HCEC 1CT (cell line): ENCODE results near the gene STOM.

Experiments used
- DNase-seq: peaks from one replicate; pipeline ENCODE4 v3.0.0-alpha.2; 2017

Gene STOM

DNA sequence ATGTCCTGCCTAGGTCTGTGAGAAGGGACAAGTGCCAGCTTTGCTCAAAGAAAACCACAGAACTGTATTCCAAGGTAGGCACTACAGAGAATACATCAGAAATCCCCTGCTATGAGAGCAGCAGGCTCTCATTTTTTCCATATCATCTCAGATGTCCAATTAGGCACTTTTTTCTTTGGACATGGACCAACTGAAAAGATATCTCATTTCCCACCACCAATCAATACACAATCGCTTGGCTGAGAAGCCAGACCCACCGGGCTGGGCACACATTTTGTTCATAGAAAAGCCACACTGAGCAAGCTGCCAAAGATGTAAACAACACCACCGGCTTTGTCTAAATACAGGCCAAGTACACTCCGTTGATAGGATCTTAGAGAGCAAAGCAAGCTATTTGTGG is 25.9 kb downstream of the STOM start:
- DNase-seq: no peak

DNA sequence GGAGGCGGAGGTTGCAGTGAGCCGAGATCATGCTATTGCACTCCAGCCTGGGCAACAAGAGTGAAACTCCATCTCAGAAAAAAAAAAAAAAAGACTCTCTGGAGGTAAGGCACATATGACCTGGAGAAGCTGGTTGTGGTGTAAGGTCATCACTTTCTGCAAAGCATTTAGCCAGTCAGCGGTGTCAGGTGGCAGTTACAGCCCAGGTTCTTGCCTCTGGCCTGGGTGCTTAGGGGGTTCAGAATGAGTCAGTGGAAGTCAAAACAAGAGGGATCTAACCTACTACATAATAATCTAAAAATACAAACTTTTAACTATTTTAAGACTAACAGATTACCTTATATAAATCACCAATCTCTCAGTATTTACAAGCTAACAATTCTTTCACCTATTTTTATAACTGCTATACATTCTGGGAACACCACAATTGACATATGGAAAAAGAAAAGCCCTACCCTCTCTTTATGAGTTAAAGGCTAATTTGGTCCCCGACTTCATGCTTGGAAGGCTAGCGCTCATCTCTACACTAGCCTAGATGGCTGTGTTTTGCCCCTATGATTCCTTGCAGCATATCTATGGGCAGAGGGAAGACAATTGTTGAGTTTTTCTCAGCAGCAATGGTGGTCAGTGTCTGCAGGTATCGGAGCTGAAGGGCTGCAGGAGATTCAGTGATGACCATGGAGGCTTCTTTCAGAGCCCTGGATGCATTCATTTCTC is 29.2 kb downstream of the STOM start:
- no peak for DNase-seq

DNA sequence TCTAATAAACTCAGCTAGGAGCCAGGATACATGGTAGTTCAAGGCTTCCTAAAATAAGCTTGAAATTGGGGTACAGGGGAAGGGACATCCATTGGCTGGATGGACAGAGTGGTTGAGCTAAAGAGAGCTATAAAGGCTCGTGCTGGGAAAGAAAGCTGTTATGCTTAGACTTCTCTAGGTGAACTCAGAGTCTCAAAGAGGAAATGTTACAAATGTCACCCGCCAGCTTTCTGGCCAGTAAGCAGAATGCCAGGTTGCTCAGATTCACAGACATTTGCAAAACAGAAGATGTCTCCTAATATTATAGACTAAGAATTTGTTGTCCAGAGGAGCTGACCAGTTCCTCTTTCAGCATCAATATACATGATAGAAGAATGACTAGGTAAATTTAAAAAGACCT is 30.6 kb downstream of the STOM start:
- DNase-seq: no peak

DNA sequence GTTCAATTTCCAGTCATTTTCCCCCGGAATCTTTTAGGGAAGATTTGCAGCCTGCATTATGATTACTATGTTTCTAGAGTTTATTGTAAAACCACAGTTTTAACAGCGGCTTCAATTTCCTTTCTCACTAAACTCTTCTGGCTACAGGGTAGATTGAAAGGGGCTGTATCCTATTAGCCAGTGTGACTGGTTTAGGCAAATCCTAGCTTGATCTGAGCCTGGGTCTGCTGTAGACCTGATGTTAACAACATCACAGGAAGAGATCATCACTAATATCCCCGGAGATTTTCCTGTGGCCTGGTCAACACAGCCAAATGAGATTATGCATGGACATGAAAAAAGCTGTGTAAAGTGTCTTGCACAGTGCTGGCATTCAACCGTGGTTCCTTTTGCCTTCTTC is 33.4 kb downstream of the STOM start:
- DNase-seq: no peak

DNA sequence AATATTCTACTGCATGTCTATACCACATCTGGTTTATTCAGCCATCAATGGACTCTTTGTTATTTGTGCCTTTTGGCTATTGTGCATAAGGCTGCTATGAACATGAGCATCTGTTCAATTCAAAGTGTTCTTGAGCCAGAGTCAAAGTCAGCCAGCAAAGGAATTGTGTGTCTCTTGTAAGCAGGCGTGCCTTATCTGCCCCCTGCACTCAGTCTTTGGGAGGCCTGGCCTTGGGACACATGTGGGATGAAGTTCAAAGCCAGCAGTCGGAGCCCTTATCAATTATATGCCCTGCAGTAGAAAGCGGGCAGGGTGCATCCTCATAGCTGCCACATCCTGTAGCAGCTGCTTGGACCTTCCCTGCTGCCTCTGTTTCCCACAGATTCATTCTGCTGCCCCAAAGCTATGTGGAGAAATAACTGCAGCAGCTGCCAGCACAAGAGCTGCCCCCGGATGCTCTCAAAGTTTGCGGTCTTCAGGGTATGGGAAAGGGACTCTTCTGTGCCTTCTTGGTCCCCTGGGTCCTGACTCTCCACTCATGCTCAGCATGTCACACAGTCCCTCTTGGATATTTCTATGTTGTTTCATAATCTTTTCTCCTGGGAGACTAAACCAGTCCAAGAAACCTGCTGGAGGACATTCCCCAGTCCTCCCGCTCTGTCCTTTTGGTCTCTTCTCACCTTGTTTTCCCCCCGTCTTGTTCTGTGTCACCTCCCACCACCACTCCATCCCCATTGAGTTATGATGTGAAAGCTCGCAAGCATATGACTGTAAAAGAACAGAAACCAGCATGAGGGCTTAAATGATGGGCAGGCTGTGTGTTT is 35.9 kb downstream of the STOM start:
- DNase-seq: no peak

DNA sequence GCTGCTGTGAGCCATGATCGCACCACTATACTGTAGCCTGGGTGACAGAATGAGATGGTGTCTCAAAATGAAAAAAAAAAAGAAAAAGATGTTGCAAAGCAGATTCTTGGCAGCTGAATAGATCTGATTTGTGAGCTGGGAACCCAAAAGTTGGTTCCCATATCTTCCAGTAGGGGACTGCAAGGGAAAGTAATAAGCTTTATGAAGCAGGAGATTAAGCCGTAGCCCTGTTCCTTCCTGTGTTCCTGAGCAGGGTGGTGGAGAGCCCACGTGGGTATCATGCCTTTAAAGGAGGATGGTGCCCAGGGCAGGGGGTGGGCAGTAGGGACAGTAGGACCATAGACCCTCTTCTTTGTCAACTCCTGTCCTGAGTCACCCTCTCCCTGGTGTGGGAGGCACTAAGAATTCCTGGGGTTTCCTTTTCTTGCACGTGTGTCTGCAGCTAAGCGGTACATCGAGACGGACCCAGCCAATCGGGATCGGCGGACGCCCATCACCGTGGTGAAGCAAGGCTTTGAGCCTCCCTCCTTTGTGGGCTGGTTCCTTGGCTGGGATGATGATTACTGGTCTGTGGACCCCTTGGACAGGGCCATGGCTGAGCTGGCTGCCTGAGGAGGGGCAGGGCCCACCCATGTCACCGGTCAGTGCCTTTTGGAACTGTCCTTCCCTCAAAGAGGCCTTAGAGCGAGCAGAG is 37.9 kb downstream of the STOM start:
- peak; percentile 61 for DNase-seq

DNA sequence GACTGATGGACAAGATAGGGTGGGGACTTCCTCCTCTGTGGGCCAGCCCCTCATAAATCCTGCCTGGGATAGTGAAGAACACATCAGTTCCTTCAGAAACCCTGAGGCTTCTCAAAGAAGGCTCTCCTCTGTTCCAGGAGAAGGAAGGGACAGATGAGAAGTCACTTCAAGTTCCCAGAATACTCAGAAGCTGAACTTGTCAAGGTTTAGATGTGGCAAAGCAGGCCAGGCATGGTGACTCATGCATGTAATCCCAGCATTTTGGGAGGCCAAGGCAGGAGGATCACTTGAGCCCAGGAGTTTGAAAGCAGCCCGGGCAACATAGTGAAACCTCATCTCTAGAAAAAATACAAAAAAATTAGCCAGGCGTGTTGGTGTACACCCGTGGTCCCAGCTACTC is 38.5 kb downstream of the STOM start:
- no peak for DNase-seq

DNA sequence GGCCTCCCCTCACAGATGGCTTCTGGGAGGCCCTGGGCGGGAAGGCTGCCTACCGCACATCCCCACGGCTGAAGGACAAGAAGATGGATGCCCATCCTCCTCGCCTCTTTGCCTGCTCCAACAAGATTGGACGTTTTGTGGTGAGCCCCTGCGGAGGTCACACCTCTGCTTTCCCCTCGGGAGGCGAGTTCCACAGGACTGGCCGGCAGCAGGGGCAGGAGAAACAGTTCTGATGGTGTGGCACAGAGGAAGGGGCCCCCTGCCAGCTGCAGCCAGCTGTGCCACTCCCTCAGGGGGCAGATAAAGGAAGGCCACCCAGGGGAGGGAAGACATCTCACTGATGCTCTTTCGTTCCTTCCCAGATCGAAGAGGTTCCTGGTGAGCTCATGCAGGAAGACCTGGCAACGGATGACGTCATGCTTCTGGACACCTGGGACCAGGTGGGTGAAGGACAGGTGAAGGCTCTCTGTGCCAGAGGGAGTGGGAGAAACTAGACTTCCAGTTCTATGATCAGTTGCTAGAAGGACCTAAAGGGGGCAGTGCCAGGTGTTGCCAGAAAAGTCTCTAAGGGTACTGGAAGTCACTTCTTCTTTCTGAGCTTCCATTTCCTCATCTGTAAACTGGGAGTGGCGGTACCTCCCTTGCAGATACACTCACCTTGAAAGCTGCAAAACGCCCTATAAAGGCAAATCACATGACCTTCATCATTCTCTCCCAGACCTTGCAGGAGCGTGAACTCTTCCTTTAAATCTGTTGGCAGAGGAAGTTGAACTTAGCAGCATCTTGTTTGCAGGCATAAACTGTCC is 41.0 kb downstream of the STOM start:
- DNase-seq: no peak

DNA sequence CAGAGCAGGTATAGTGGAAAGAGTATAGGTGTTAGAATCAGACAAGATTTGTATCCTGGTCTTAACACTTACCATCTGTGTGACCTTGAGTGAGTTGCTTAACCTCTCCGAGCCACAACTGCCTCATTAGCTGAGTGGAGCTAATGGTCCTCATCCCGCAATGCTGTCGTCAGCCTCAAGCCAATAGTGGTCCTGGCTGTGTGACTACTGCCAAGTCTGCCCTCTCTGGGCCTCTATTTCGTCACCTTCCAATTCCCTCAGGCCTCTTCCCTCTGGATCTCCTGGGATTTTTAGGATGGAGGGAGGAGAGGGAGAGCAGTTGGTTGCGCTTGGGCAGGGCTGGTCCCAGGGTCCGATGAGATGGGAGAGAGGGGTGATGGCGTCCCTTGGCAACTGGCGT is 41.6 kb downstream of the STOM start:
- DNase-seq: no peak

DNA sequence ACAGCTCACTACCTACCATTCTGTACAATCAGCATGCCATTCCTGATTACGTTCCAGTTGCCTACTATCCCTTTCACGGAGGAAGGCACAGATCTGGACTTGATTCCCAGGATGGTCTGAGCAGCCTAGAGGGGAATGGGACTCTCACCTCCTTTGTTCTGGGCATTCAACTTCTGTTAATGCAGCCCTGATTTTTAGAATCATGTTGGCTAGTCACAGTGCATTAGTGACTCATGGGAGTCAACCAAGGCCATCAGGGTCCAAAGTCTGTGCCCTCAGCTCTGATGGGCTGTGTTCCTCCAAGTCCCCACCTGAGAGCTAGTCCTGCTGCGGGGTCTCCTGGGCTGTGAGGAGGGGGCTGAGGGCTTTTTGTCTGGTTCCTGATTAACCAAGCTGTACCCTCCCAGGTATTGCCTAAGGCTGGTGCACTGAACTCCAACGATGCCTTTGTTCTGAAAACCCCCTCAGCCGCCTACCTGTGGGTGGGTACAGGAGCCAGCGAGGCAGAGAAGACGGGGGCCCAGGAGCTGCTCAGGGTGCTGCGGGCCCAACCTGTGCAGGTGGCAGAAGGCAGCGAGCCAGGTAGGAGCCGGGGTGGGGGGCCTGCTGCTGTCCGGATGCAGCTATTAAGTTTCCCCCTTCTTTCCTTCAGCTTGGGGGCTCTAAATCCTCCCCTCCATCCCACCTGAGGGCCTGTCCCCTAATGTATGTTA is 43.0 kb downstream of the STOM start:
- DNase-seq: no peak

DNA sequence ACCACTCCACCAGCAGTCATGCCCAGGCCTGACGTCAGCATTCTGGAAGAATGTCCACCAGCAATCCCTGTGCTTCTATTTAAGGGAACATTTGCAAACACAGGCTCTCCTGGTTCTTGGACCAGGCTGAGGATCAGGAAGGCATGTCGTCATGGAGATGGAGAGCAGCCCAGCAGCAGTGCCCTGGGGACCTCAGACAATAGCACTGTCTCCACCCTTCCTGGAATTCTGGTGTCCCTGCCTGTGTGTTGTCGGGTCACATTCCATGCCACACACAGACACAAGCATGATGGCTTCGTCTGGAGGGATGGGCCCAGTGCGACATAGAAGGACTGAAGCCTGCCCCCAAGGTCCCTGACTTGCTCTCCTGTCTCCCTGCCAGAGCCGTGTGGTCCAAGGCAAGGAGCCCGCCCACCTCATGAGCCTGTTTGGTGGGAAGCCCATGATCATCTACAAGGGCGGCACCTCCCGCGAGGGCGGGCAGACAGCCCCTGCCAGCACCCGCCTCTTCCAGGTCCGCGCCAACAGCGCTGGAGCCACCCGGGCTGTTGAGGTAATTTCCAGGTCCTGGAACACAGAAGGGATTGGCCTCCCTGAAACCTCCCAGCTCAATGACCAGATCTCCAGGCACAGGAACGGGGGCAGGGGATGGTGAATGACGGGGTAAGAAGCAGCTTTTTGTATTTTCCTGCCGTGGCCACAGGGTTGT is 43.8 kb downstream of the STOM start:
- no peak for DNase-seq

DNA sequence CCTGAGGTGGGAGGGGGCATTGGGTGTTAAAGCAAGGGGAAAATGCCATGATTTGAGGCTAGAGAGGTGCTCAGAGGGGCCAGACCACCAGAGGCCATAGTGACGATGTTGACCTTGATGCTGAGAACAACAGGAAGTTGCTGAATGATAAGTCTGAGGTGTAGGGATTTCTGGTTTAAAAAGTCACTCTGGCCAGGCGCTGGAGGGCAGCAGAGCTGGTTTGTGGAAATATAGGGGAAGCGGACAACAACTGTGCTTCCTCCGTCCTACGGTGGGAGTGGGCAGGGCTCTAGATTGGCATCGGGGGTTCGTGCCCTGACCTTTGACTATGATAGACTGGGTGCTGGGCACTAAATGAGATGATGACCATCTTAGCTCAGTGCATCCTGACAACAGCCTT is 44.7 kb downstream of the STOM start:
- no peak for DNase-seq

DNA sequence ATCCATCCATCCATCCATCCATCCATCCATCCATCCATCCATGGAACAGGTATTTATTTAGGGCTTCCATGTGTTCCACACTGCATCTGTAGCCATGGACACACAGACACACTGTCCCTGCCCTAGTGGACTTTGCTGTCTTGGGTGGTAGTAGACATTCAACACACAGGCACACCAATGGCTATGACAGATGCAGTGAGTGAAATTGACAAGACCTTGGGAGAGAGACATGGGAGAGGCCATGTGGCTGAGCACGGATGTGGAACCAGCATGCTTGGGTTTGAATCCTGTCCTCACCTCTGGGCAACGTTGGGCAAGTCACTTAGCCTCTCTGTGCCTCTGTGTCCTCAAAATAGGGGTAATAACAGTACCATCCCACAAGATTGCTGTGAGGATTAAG is 45.3 kb downstream of the STOM start:
- DNase-seq: no peak

DNA sequence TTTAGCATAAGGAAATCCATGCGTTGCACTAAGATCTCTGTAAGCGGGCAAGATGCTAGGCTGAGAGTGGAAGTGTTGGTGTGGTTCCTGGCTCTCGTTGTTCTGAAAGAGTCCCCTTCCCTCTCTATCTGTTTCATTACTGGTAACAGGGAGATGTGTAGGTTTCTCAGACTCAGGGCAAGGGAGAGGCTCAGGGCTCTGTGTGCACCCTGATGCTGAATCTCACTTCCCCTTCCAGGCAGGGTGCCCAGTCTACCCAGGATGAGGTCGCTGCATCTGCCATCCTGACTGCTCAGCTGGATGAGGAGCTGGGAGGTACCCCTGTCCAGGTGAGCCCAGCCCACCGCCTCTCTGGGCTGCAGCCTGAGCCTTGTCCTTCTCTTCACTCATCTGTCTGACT is 45.7 kb downstream of the STOM start:
- DNase-seq: no peak

DNA sequence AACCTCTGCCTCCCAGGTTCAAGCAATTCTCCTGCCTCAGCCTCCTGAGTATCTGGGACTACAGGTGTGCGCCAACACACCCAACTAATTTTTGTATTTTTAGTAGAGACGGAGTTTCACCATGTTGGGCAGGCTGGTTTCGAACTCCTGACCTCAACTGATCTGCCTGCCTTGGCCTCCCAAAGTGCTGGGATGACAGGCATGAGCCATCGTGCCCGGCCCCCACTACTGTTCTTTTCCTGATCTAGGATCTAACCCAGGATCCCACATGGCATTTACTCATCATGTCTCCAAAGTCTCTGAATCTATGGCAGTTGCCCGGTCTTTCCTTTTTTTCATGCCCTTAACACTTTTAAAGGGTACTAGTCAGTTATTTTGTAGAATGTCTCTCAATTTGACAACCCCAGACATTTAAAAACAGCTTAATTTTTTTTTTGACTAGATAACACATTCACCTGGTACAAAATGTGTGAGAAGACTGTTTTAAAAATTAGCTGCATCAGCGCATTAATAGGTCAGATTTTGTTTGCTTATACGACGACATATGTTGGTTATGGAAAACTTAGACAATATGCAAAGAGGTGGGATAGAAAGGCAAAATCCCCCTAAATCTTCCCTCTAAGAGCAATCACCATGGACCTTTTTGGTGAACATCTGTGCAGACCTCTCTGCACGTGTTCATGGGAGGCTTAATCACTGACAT is 46.5 kb downstream of the STOM start:
- DNase-seq: no peak

DNA sequence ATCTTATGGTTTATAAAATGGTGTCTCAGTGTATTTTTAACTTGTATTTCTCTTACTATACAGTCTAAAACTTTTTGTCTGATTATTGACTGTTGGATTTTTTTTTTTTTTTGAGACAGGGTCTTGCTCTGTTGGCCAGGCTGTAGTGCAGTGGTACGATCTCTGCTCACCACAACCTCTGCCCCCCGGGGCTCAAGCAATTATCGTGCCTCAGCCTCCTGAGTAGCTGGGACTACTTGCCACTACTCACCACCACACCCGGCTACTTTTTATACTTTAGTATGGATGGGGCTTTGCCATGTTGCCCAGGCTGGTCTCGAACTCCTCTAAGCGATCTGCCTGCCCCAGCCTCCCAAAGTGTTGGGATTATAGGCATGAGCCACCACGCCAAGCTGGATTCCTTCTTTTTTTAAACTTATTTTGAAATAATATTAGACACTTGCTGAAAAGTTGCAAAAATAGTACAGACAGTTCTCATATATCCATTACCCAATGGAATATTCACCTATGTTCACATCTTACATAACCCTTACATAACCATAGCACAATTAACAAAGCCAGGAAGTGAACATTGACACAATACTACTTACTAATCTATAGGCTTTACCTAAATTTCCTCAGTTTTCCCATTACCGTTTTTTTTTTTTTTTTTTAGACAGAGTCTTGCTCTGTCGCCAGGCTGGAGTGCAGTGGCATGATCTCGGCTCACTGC is 47.2 kb downstream of the STOM start:
- DNase-seq: no peak

DNA sequence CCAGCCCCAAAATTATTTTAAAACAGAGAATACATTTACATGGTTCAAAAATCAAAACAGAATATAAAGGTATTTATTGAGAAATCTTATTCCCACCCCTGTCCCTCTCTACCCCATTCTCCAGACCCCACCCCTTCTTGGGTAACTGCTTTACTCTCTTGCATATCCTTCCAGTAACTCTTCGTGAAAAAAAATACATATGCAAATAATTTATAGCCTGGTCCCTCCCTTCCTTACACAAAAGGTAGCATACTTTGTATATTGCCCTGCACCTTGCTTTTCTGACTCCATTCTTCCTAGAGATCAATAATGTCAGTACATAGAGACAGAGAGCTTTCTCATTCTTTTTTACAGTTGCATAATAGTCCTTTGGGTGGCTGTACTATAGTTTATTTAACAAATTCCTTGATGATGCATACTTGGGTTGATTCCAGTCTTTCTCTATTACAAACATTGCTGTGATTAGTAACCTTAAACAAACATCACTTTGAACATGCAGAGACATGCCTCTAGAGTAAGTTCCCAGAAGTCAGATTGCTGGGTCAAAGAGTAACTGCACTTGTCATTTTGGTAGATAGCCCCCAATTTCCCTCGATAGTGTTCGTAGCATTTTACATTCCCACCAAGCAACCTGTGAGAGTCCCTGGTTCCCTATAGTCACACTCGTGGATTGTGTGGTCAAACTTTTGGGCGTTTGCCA is 47.9 kb downstream of the STOM start:
- DNase-seq: peak; percentile 95

DNA sequence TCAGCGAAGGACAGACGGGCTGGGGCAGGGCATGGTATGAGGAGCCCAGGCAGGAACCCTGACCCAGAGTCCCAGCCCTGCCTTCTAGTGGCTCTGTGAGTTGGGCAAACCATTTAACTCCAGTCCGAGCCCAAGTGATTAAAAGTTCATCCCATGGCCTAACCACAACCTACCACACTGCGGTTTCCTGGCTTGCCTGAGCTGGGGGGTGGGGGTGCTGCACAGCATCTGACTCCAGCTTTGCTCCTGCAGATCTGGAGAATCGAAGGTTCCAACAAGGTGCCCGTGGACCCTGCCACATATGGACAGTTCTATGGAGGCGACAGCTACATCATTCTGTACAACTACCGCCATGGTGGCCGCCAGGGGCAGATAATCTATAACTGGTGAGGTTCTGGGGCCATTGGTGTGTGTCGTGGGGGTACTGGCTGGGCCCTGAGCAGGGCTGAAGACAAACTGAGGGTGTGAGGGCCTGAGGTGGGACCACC is 49.0 kb downstream of the STOM start:
- no peak for DNase-seq

DNA sequence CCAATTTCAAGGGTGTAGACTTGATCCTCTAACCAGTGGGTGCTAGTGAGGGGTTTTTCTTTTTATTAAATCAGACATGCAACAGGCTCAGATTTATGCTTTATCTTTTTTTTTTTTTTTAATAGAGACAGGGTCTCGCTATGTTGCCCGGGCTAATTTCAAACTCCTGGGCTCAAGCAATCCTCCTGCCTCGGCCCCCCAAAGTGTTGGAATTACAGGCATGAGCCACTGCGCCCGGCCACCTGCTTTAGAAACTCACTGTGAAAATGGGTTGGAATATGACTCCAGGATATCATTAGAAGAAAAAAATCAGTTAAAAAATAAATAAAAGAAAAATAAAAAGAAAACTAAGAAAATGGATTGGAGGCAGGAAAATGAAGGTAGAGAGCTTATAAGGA is 50.7 kb downstream of the STOM start:
- DNase-seq: no peak
